ENCODE results near the gene CHGA. TPM values are rescaled to one million over a fixed set of nuclear protein-coding genes. Genes with fewer than 3 reads are reported as not detected.

Gene CHGA
- total and polyA plus RNA-seq, 2 of the 8 experiments (the other 6 are each of a cell fraction or from before 2014, with no cell fraction given), result 17.5 to 28.2 TPM

DNA sequence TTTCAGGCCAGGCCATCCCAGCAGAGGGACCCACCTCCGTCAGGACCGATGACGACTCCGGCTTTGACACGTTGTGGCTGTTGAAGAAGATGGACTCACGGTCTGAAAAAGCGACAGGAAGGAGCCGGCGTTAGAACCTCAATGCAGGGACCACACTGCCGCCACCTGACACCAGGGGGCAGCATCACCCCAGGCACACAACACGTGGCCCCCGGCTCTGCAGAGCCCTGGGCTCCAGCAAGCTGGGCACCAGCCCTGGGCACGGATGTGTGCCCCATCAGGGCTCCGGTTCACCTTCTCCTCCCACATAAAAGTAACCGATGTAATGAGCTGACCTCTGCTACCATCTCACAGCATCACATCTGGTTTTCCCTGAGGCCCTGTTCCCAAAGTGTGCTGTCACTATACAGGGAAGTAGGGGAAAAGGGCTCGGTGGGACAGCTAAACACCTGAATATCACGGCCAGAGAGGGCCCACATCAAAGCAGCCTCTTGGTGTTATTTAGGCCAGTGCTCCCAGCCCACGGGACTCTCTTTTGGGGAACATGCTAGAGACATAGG lies 29.0 kb downstream of the CHGA start:
- Histone ChIP-seq H3K4ac (replicated peaks; ENCODE audit: insufficient read length, low read depth, low read length) (no peak overlapping the region), H3K4me1 (replicated peaks in 1 of 4; ENCODE audit: control insufficient read depth in 3 of 4, insufficient read depth in 4 of 4, low read length in 3 of 4) (peaks cover 0 to 3% (median 0%) of the 10 kb centered on the region in 4 experiments; a peak in 1 of 7 replicates), H3K18ac (ENCODE audit: extremely low read depth, low read length) (no peak overlapping the region), H3K27ac (ENCODE audit: low read depth, low read length) (no peak overlapping the region), H2BK120ac (replicated peaks; ENCODE audit: low read depth, low read length) (no peak overlapping the region), H3K9me3 (ENCODE audit: insufficient read depth in 2 of 2, low read depth in 1 of 2, low read length in 1 of 2) (no peaks in the 10 kb centered on the region), H3K14ac (ENCODE audit: insufficient read length) (no peak overlapping the region), H3K9ac (replicated peaks in 1 of 4; ENCODE audit: extremely low read depth in 1 of 4, low read depth in 3 of 4, low read length in 3 of 4) (no peak overlapping the region), H3K27me3 (replicated peaks in 1 of 4; ENCODE audit: control insufficient read depth in 3 of 4, extremely low read depth in 1 of 4, insufficient read depth in 3 of 4, low read length in 3 of 4) (no peaks in the 10 kb centered on the region), H2AK5ac (ENCODE audit: low read depth, low read length) (no peak overlapping the region), H4K91ac (replicated peaks; ENCODE audit: insufficient read length, low read length) (no peak overlapping the region), H3K4me3 (ENCODE audit: extremely low read depth in 1 of 4, insufficient read depth in 2 of 4, low read depth in 3 of 4, low read length in 4 of 4) (no peak overlapping the region), H3K79me2 (ENCODE audit: control insufficient read depth in 1 of 2, insufficient read depth in 2 of 2, low read length in 2 of 2) (no peaks in the 10 kb centered on the region), H3K23me2 (ENCODE audit: low read depth, low read length) (no peaks in the 10 kb centered on the region), H3K79me1 (ENCODE audit: low read depth, low read length) (no peaks in the 10 kb centered on the region), H2BK12ac (ENCODE audit: low read depth, low read length) (no peak overlapping the region), H4K8ac (ENCODE audit: extremely low read depth, insufficient read depth, low read length) (no peak overlapping the region), H2BK5ac (ENCODE audit: low read depth, low read length) (no peak overlapping the region), H2BK20ac (ENCODE audit: low read length) (no peak overlapping the region), H4K20me1 (replicated peaks in 1 of 2; ENCODE audit: control insufficient read depth in 1 of 2, insufficient read depth in 2 of 2, low read length in 2 of 2) (peaks cover 0 to 5% of the 10 kb centered on the region in 2 experiments), H2BK15ac (ENCODE audit: low read length) (no peak overlapping the region), H3K36me3 (ENCODE audit: control insufficient read depth in 2 of 4, insufficient read depth in 4 of 4, low read length in 3 of 4) (peaks cover 2 to 16% (median 10%) of the 10 kb centered on the region in 4 experiments; a peak in 6 of 8 replicates), H3K4me2 (ENCODE audit: insufficient read depth in 1 of 2, low read depth in 2 of 2, low read length in 2 of 2) (no peak overlapping the region), H2AFZ (ENCODE audit: low read length) (no peak overlapping the region), H4K5ac (ENCODE audit: insufficient read length, low read depth, low read length) (no peak overlapping the region), H3K56ac (replicated peaks; ENCODE audit: insufficient read length, low read depth, low read length) (no peak overlapping the region), H3K23ac (ENCODE audit: insufficient read length) (no peak overlapping the region)
- peak; percentile 47 to 96 for DNase-seq (ENCODE audit: low read depth in 1 of 2, low spot score in 2 of 2)
- no peak for FAIRE-seq
- CTCF ChIA-PET (ENCODE audit: partially characterized antibody), result interaction anchor here (0.6 to 5.9 kb wide), 37 partner anchors 9 to 639 kb away, joined by 3 to 43 read pairs (median 4); no protein-coding TSS in a partner anchor
- POLR2A ChIA-PET (ENCODE audit: partially characterized antibody), result interaction anchor here (0.5 to 1.2 kb wide), 2 partner anchors 28 to 233 kb away, joined by 3 read pairs; partner anchors contain the start of genes LYSET and MOAP1
- 70% methylated on average over 18 of the region's 18 CpGs; no CpG with 5 or more reads in 1 of the 2 experiments for WGBS, 2 experiments (ENCODE audit: extremely low coverage in 1 of 2, insufficient coverage in 1 of 2, insufficient read length in 1 of 2, insufficient replicate concordance in 2 of 2, low coverage in 1 of 2, low lambda C conversion rate in 2 of 2, missing lambda C conversion rate in 1 of 2)
- TF ChIP-seq TEAD4 (IDR thresholded peaks at IDR 0.05; ENCODE audit: low read depth, low read length), result 0 out of 2 replicates have a peak, but pooled peaks have one; percentile 17
- no peak for TF ChIP-seq SUZ12 (IDR thresholded peaks at IDR 0.05; ENCODE audit: low read length)
- no peak for TF ChIP-seq SIRT6 (IDR thresholded peaks at IDR 0.05; ENCODE audit: low read length)
- peak; percentile 93 for TF ChIP-seq RAD21 (IDR thresholded peaks at IDR 0.05 in 1 of 2, conservative IDR thresholded peaks at IDR 0.05 in 1 of 2; ENCODE audit: low read depth in 2 of 2, low read length in 2 of 2)
- 0 out of 4 replicates have a peak, but pooled peaks of 1 of the 2 experiments have one; percentile 34 for TF ChIP-seq SIN3A (conservative IDR thresholded peaks at IDR 0.05 in 1 of 2, IDR thresholded peaks at IDR 0.05 in 1 of 2; ENCODE audit: low read depth in 1 of 2, low read length in 2 of 2)
- peak; percentile 80; the same call in 1 of the 2 replicates for TF ChIP-seq GABPA (IDR thresholded peaks at IDR 0.05; ENCODE audit: borderline replicate concordance, insufficient read depth, low read length)
- peak; percentile 65; the same call in 1 of the 2 replicates for TF ChIP-seq YY1 (IDR thresholded peaks at IDR 0.05; ENCODE audit: low read depth, low read length)
- TF ChIP-seq, protein P1, sequence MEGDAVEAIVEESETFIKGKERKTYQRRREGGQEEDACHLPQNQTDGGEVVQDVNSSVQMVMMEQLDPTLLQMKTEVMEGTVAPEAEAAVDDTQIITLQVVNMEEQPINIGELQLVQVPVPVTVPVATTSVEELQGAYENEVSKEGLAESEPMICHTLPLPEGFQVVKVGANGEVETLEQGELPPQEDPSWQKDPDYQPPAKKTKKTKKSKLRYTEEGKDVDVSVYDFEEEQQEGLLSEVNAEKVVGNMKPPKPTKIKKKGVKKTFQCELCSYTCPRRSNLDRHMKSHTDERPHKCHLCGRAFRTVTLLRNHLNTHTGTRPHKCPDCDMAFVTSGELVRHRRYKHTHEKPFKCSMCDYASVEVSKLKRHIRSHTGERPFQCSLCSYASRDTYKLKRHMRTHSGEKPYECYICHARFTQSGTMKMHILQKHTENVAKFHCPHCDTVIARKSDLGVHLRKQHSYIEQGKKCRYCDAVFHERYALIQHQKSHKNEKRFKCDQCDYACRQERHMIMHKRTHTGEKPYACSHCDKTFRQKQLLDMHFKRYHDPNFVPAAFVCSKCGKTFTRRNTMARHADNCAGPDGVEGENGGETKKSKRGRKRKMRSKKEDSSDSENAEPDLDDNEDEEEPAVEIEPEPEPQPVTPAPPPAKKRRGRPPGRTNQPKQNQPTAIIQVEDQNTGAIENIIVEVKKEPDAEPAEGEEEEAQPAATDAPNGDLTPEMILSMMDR (IDR thresholded peaks at IDR 0.05; ENCODE audit: control extremely low read depth in 1 of 3, insufficient read depth in 1 of 3, low read depth in 1 of 3, low read length in 3 of 3), result peak; percentile 90 to 96 (median 93)
- TF ChIP-seq PHF8 (conservative IDR thresholded peaks at IDR 0.05; ENCODE audit: low read depth, low read length), result no peak

Data from H1 (cell line).